Vagina (tissue), 2 donors: Measurements from ENCODE around the gene GPRIN2.
"Not testable (repeated sequence)": the region's sequence is repeated elsewhere in the genome, so short reads cannot be mapped to it uniquely, and the experiment has no call there.

Experiments used
- CTCF ChIP-seq, 3 experiments: fragments of 450-650 bp in 2 of 3; fragments of 200-600 bp in 1 of 3; sonication (generic) in 1 of 3; IDR thresholded peaks; one replicate each; pipeline ENCODE4 v1.5.1; 2017 to 2019; ENCODE audit warnings: antibody characterized with exemption in 3 of 3, mild to moderate bottlenecking in 2 of 3, moderate library complexity in 2 of 3
- POLR2A ChIP-seq, 2 donors: fragments of 450-650 bp; IDR thresholded peaks; one replicate each; pipeline ENCODE4 v1.6.1; 2017; ENCODE audit warnings: antibody characterized with exemption in 2 of 2, mild to moderate bottlenecking in 2 of 2, moderate library complexity in 2 of 2
- POLR2AphosphoS5 ChIP-seq, 2 donors: sonication (generic); formaldehyde crosslinking; IDR thresholded peaks; one replicate each; pipeline ENCODE4 v1.9.0; 2017; ENCODE audit warnings: antibody characterized with exemption in 2 of 2, mild to moderate bottlenecking in 2 of 2, low read depth in 1 of 2; ENCODE audit not compliant: insufficient read depth in 1 of 2

GRCh38 chr10:46570655-46571054, 14.2 kb upstream of the GPRIN2 start:
- not testable (repeated sequence) for TF ChIP-seq POLR2A (IDR thresholded peaks at IDR 0.05); CTCF (IDR thresholded peaks at IDR 0.05); POLR2AphosphoS5 (IDR thresholded peaks at IDR 0.05; ENCODE audit: insufficient read depth in 1 of 2, low read depth in 1 of 2)
